Measurements from ENCODE around the gene ENTREP1.
"Not testable (repeated sequence)": the region's sequence is repeated elsewhere in the genome, so short reads cannot be mapped to it uniquely, and the experiment has no call there.

The ENTREP1 gene

GRCh38 chr9:69427286-69427685, 102.3 kb downstream of the ENTREP1 start:
- peaks cover 1% of the 10 kb centered on the region for H3K4me1 ChIP-seq (ENCODE audit: control insufficient read depth, insufficient read depth, low read length)
- H3K36me3 ChIP-seq (ENCODE audit: control insufficient read depth, insufficient read depth, low read length) = no peaks in the 10 kb centered on the region
- no peak overlapping the region for H3K9ac ChIP-seq (ENCODE audit: low read length)
- H3K27me3 ChIP-seq (ENCODE audit: control insufficient read depth, insufficient read depth, low read length) = no peaks in the 10 kb centered on the region
- H3K4me3 ChIP-seq (ENCODE audit: low read length) = no peak overlapping the region
- H3K9me3 ChIP-seq (ENCODE audit: control insufficient read depth, low read length) = no peaks in the 10 kb centered on the region

- Histone ChIP-seq H3K9me3 (ENCODE audit: control insufficient read depth, low read length) (no peaks in the 10 kb centered on the region), H3K27me3 (ENCODE audit: control insufficient read depth, insufficient read depth, low read length) (no peaks in the 10 kb centered on the region), H3K4me1 (ENCODE audit: control insufficient read depth, insufficient read depth, low read length) (no peaks in the 10 kb centered on the region), H3K36me3 (ENCODE audit: control insufficient read depth, insufficient read depth, low read length) (no peaks in the 10 kb centered on the region), H3K4me3 (ENCODE audit: low read length) (no peak overlapping the region), H3K9ac (ENCODE audit: low read length) (no peak overlapping the region)
Measured at GRCh38 chr9:69428017-69428785, 103.2 kb downstream of the ENTREP1 start.

- Histone ChIP-seq H3K9ac (ENCODE audit: low read length) (no peak overlapping the region), H3K4me3 (ENCODE audit: low read length) (no peak overlapping the region), H3K4me1 (ENCODE audit: control insufficient read depth, insufficient read depth, low read length) (no peaks in the 10 kb centered on the region), H3K36me3 (ENCODE audit: control insufficient read depth, insufficient read depth, low read length) (no peaks in the 10 kb centered on the region), H3K9me3 (ENCODE audit: control insufficient read depth, low read length) (no peaks in the 10 kb centered on the region), H3K27me3 (ENCODE audit: control insufficient read depth, insufficient read depth, low read length) (no peaks in the 10 kb centered on the region)
Measured at GRCh38 chr9:69429281-69429680, 104.3 kb downstream of the ENTREP1 start.

- Histone ChIP-seq H3K4me1 (ENCODE audit: control insufficient read depth, insufficient read depth, low read length) (no peaks in the 10 kb centered on the region), H3K4me3 (ENCODE audit: low read length) (no peak overlapping the region), H3K9ac (ENCODE audit: low read length) (no peak overlapping the region), H3K9me3 (ENCODE audit: control insufficient read depth, low read length) (no peaks in the 10 kb centered on the region), H3K27me3 (ENCODE audit: control insufficient read depth, insufficient read depth, low read length) (no peaks in the 10 kb centered on the region), H3K36me3 (ENCODE audit: control insufficient read depth, insufficient read depth, low read length) (no peaks in the 10 kb centered on the region)
Measured at GRCh38 chr9:69430206-69430605, 105.2 kb downstream of the ENTREP1 start.

- Histone ChIP-seq H3K9me3 (ENCODE audit: control insufficient read depth, low read length) (no peaks in the 10 kb centered on the region), H3K4me3 (ENCODE audit: low read length) (no peak overlapping the region), H3K27me3 (ENCODE audit: control insufficient read depth, insufficient read depth, low read length) (no peaks in the 10 kb centered on the region), H3K4me1 (ENCODE audit: control insufficient read depth, insufficient read depth, low read length) (no peaks in the 10 kb centered on the region), H3K9ac (ENCODE audit: low read length) (no peak overlapping the region), H3K36me3 (ENCODE audit: control insufficient read depth, insufficient read depth, low read length) (no peaks in the 10 kb centered on the region)
Measured at GRCh38 chr9:69431203-69431602, 106.2 kb downstream of the ENTREP1 start.

GRCh38 chr9:69431777-69432176, 106.8 kb downstream of the ENTREP1 start:
- H3K9me3 ChIP-seq (ENCODE audit: control insufficient read depth, low read length) = no peaks in the 10 kb centered on the region
- no peak overlapping the region for H3K9ac ChIP-seq (ENCODE audit: low read length)
- H3K4me1 ChIP-seq (ENCODE audit: control insufficient read depth, insufficient read depth, low read length) = no peaks in the 10 kb centered on the region
- no peaks in the 10 kb centered on the region for H3K27me3 ChIP-seq (ENCODE audit: control insufficient read depth, insufficient read depth, low read length)
- H3K4me3 ChIP-seq (ENCODE audit: low read length) = no peak overlapping the region
- H3K36me3 ChIP-seq (ENCODE audit: control insufficient read depth, insufficient read depth, low read length) = no peaks in the 10 kb centered on the region

GRCh38 chr9:69432623-69433022, 107.6 kb downstream of the ENTREP1 start:
- no peaks in the 10 kb centered on the region for H3K4me1 ChIP-seq (ENCODE audit: control insufficient read depth, insufficient read depth, low read length)
- H3K36me3 ChIP-seq (ENCODE audit: control insufficient read depth, insufficient read depth, low read length) = no peaks in the 10 kb centered on the region
- H3K9me3 ChIP-seq (ENCODE audit: control insufficient read depth, low read length) = no peaks in the 10 kb centered on the region
- H3K4me3 ChIP-seq (ENCODE audit: low read length) = no peak overlapping the region
- no peaks in the 10 kb centered on the region for H3K27me3 ChIP-seq (ENCODE audit: control insufficient read depth, insufficient read depth, low read length)
- no peak overlapping the region for H3K9ac ChIP-seq (ENCODE audit: low read length)

GRCh38 chr9:69433392-69433791, 108.4 kb downstream of the ENTREP1 start:
- Histone ChIP-seq H3K4me3 (ENCODE audit: low read length) (no peak overlapping the region), H3K4me1 (ENCODE audit: control insufficient read depth, insufficient read depth, low read length) (no peaks in the 10 kb centered on the region), H3K9ac (ENCODE audit: low read length) (no peak overlapping the region), H3K9me3 (ENCODE audit: control insufficient read depth, low read length) (no peaks in the 10 kb centered on the region), H3K36me3 (ENCODE audit: control insufficient read depth, insufficient read depth, low read length) (no peaks in the 10 kb centered on the region), H3K27me3 (ENCODE audit: control insufficient read depth, insufficient read depth, low read length) (no peaks in the 10 kb centered on the region)

GRCh38 chr9:69433968-69434367, 109.0 kb downstream of the ENTREP1 start:
- no peaks in the 10 kb centered on the region for H3K36me3 ChIP-seq (ENCODE audit: control insufficient read depth, insufficient read depth, low read length)
- H3K9me3 ChIP-seq (ENCODE audit: control insufficient read depth, low read length) = no peaks in the 10 kb centered on the region

GRCh38 chr9:69439654-69440053, 114.6 kb downstream of the ENTREP1 start:
- H3K4me1 ChIP-seq (ENCODE audit: control insufficient read depth, insufficient read depth, low read length); H3K36me3 ChIP-seq (ENCODE audit: control insufficient read depth, insufficient read depth, low read length); H3K9ac ChIP-seq (ENCODE audit: low read length); H3K27me3 ChIP-seq (ENCODE audit: control insufficient read depth, insufficient read depth, low read length); H3K4me3 ChIP-seq (ENCODE audit: low read length); H3K9me3 ChIP-seq (ENCODE audit: control insufficient read depth, low read length): not testable (repeated sequence)

More at GRCh38 chr9:69433968-69434367, 109.0 kb downstream of the ENTREP1 start:
- no peaks in the 10 kb centered on the region for H3K27me3 ChIP-seq (ENCODE audit: control insufficient read depth, insufficient read depth, low read length)
- H3K4me3 ChIP-seq (ENCODE audit: low read length) = no peak overlapping the region
- H3K9ac ChIP-seq (ENCODE audit: low read length) = no peak overlapping the region
- no peaks in the 10 kb centered on the region for H3K4me1 ChIP-seq (ENCODE audit: control insufficient read depth, insufficient read depth, low read length)

- not testable (repeated sequence) for H3K4me3 ChIP-seq (ENCODE audit: low read length); H3K9me3 ChIP-seq (ENCODE audit: control insufficient read depth, low read length); H3K27me3 ChIP-seq (ENCODE audit: control insufficient read depth, insufficient read depth, low read length); H3K36me3 ChIP-seq (ENCODE audit: control insufficient read depth, insufficient read depth, low read length); H3K4me1 ChIP-seq (ENCODE audit: control insufficient read depth, insufficient read depth, low read length); H3K9ac ChIP-seq (ENCODE audit: low read length)
Measured at GRCh38 chr9:69440254-69440955, 115.4 kb downstream of the ENTREP1 start.
